GM15510 (cell line): ENCODE data around the gene JSRP1.

ENCODE experiments used
- POLR2A ChIP-seq: IDR thresholded peaks from 3 replicates; pipeline ENCODE4 v1.6.1; 2011; ENCODE audit warnings: borderline replicate concordance; ENCODE audit not compliant: insufficient read length; ENCODE audit errors: extremely low read depth

Gene JSRP1

DNA sequence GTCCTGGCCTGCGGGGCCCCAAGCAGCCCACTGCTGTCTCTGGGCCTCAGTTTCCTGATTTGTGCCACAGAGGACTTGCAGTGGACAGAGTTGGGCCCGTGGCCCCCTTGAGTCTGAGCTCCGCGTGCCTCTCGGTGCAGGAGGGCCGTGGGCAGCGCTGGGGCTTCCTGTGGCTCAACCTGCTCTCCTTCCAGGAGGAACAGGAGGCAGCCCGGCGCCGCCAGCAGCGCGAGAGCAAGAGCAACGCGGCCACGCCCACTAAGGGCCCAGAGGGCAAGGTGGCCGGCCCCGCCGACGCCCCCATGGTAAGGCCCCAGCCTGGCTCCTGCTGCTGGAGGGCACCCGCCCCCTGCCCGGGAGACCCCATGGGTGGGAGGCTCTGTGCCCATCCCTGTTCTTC is 46.0 kb downstream of the JSRP1 start:
- no peak for TF ChIP-seq POLR2A

- TF ChIP-seq POLR2A: no peak
Measured at GRCh38 chr19:2209408-2209807, 46.8 kb downstream of the JSRP1 start.

- TF ChIP-seq POLR2A: no peak
Measured at GRCh38 chr19:2208975-2209374, 47.2 kb downstream of the JSRP1 start.

- no peak for TF ChIP-seq POLR2A
Measured at GRCh38 chr19:2207991-2208860, 48.0 kb downstream of the JSRP1 start.

DNA sequence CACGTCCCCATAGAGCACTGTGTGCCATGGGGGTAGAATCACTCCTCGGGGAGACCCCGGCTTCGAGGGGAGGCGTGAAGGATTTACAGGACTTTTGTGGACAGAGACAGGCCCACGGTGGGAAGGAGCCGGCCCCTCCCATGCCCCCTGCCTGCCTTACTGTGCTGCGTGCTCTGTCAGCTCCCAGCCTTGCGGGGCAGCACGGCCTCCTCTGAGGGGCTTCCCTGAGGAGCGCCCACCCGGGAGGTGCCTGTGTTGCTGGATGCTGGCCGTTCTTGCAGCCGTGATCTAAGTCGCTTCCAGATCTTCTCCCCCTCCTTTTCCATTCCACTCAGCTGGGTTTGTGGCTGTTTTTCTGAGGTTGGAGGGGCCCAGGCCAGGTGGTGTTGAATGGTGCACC is 49.2 kb downstream of the JSRP1 start:
- no peak for TF ChIP-seq POLR2A

DNA sequence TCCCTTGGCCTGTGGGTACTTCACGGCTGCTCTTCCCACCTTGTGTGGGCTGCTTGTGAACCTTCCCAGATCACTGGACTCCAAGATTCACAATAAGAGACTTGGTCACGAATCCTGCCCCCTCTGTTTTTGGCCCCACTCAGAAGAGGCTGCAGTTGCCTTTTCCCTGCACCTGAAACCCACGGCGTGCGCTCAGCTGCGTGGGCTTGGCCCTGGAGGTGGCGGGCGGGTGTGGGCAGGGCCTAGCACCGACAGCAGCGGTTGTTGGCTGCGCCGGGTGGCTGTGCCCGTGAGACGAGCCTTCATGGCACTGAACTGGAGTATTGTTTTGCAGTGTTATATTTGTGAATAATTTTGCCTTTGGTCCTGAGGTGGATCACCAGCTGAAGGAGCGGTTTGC is 53.9 kb downstream of the JSRP1 start:
- TF ChIP-seq POLR2A: no peak
